Neural progenitor cell (in vitro differentiated cells): ENCODE results near the gene NOXO1.

ENCODE experiments used
- EZH2 ChIP-seq: fragments of 200-600 bp; sonication (generic); IDR thresholded peaks from 2 replicates; pipeline ENCODE4 v1.6.1; 2017; ENCODE audit warnings: antibody characterized with exemption, mild to moderate bottlenecking, moderate library complexity
- EZH2phosphoT487 ChIP-seq: fragments of 200-600 bp; sonication (generic); IDR thresholded peaks from 2 replicates; pipeline ENCODE4 v1.6.1; 2017; ENCODE audit warnings: antibody characterized with exemption
- TF ChIP-seq, protein P1 (sequence below): fragments of 200-600 bp; sonication (generic); IDR thresholded peaks from 2 replicates; pipeline ENCODE4 v1.5.1; 2017; ENCODE audit warnings: antibody characterized with exemption, mild to moderate bottlenecking

DNA sequence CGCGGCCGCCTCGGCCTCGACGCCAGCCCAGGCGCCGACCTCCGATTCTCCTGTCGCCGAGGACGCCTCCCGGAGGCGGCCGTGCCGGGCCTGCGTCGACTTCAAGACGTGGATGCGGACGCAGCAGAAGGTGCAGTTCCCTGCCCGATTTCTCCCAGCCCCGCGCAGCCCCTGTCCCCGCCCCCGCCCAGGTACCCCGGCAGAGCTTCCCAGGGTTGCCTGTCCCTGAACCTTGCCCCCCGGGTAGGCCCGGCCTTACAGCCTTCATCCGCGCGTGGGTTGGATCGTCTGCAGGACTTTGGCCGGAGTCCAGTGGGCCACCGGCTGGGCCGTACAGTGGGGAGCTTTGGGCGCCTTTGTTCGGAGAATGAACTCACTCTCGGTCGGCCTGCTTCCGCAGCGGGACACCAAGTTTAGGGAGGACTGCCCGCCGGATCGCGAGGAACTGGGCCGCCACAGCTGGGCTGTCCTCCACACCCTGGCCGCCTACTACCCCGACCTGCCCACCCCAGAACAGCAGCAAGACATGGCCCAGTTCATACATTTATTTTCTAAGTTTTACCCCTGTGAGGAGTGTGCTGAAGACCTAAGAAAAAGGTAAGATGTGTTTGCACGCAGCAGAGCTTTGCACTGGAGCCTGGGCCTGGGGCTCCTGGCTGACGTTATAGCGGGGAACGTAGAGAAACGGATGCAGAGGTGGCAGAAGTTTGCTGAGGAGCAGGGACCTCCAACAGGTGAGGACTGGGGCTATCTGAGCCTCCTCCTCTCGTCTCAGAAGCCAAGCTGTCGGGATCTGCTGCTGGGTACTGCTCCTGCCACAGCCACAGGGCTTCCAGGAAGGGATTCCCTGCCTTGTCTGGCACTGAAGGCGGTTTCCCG lies 3.3 kb upstream of the NOXO1 start:
- no peak for TF ChIP-seq EZH2
- TF ChIP-seq, protein P1, sequence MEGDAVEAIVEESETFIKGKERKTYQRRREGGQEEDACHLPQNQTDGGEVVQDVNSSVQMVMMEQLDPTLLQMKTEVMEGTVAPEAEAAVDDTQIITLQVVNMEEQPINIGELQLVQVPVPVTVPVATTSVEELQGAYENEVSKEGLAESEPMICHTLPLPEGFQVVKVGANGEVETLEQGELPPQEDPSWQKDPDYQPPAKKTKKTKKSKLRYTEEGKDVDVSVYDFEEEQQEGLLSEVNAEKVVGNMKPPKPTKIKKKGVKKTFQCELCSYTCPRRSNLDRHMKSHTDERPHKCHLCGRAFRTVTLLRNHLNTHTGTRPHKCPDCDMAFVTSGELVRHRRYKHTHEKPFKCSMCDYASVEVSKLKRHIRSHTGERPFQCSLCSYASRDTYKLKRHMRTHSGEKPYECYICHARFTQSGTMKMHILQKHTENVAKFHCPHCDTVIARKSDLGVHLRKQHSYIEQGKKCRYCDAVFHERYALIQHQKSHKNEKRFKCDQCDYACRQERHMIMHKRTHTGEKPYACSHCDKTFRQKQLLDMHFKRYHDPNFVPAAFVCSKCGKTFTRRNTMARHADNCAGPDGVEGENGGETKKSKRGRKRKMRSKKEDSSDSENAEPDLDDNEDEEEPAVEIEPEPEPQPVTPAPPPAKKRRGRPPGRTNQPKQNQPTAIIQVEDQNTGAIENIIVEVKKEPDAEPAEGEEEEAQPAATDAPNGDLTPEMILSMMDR: no peak
- no peak for TF ChIP-seq EZH2phosphoT487
